Colon (tissue), 2 donors: ENCODE data around the gene NARF.
"Not testable (repeated sequence)": the region's sequence is repeated elsewhere in the genome, so short reads cannot be mapped to it uniquely, and the experiment has no call there.

Experiments used
- FAIRE-seq: peaks from 2 replicates; lab custom pipeline; 2012; peaks lifted over from hg19 to GRCh38; lab: Jason Lieb, UNC
- donor health status: control.
- donor health status: control.

NARF gene

GRCh38 chr17:82503094-82503727 lies 44.7 kb downstream of the NARF start:
- FAIRE-seq: no peak

- FAIRE-seq: no peak
These were observed 45.3 kb downstream of the NARF start for GRCh38 chr17:82503728-82504308.

DNA sequence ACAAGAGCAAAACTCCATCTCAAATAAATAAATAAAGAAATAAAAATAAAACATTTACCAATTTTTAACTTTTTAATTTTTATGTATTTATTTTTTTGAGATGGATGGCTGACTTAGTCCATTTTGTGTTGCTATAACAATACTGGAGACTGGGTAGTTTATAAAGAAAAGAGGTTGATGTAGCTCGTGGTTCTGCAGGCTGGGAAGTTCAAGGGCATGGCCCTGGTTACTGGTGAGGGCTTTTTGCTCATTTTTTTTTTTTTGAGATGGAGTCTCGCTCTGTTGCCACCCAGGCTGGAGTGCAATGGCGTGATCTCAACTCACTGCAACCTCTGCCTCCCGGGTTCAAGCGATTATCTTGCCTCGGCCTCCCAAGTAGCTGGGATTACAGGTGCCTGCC lies 46.8 kb downstream of the NARF start:
- no peak for FAIRE-seq

GRCh38 chr17:82506402-82506801 lies 47.9 kb downstream of the NARF start:
- FAIRE-seq: not testable (repeated sequence)

GRCh38 chr17:82507631-82508175 lies 49.2 kb downstream of the NARF start:
- FAIRE-seq: no peak

DNA sequence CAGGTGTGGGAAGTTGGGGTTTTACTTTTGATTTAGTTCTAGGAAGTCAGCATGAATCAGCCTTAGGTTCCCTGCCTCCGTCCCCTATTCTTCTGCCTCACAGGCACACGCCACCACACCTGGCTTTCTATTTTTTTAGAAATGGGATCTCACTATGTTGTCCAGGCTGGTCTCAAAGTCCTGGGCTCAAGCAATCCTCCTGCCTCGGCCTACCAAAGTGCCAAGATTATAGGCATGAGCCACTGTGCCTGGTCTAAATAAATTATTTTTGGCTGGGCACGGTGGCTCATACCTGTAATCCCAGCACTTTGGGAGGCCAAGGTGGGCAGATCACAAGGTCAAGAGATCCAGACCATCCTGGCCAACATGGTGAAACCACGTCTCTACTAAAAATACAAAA lies 53.1 kb downstream of the NARF start:
- FAIRE-seq: not testable (repeated sequence)

- not testable (repeated sequence) for FAIRE-seq
These were observed 55.3 kb downstream of the NARF start for GRCh38 chr17:82513864-82514263.

DNA sequence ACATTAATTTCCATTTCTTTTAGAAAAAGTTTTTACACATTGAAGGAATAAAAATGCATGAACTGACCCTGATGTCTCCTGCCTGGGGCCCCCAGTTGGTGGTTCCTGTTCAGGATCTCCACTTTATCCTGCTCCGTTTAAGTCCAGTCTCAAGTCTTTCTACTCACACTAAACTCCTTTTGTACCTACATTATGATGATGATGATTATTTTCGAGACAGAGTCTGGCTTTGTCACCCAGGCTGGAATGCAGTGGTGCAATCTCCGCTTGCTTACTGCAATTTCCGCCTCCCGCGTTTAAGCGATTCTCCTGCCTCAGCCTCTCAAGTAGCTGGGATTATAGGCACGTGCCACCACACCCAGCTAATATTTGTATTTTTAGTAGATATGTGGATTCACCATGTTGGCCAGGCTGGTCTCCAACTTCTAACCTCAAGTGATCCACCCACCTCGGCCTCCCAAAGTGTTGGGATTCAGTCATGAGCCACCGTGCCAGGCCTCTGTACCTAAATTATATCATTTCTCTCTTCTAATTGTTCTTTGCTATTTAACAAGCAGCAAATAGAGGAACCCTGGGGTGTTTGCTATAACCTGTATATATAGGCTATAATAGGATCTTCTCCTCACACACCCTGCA lies 58.8 kb downstream of the NARF start:
- no peak for FAIRE-seq

DNA sequence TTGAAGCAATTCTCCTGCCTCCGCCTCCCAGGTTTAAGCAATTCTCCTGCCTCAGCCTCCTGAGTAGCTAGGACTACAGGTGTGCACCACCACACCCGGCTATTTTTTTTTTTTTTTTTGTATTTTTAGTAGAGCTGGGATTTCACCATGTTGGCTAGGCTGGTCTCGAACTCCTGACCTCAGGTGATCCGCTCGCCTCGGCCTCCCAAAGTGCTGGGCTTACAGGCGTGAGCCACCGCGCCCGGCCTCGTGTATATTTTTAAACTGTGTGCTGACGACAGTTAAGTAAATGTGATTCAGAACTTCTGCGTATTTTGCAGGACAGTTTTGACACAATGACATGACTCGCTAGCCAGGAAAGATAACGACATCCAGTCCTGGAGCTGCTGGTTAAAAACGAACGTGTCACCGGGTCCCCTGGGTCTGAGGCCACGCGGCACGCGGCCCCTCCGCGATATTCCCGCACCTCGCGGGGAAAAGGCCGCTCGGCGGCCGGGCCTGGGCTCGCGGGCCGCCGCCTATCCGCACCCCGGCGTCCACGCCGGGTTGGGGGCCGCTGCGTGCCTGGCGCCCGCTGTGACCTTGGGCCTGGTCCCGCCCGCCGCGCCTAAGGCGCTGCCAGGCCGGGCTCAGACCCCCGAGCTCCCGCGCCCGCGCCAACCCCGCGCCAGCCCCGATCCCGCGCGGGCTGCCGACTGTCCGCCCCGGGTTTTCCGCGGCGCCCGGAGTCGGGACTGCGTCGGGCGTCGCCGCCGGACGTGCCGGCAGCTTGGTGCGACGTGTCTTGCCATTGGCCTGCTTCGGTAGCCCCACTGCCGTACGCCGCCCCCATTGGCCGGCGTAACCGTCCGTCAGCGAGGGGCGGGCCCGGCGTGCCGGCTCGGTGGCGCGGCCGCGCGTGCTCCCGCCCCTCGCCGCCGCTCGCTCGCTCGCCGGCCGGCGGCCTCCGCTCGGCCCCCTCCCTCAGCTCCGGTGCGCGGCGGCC lies 60.6 kb downstream of the NARF start, which contains the start of gene FOXK2:
FOXK2 (plus strand) TSS at position 907 of the 985 bp plus-strand sequence. CDS start 157 bp downstream, outside the sequence.
- no peak for FAIRE-seq

DNA sequence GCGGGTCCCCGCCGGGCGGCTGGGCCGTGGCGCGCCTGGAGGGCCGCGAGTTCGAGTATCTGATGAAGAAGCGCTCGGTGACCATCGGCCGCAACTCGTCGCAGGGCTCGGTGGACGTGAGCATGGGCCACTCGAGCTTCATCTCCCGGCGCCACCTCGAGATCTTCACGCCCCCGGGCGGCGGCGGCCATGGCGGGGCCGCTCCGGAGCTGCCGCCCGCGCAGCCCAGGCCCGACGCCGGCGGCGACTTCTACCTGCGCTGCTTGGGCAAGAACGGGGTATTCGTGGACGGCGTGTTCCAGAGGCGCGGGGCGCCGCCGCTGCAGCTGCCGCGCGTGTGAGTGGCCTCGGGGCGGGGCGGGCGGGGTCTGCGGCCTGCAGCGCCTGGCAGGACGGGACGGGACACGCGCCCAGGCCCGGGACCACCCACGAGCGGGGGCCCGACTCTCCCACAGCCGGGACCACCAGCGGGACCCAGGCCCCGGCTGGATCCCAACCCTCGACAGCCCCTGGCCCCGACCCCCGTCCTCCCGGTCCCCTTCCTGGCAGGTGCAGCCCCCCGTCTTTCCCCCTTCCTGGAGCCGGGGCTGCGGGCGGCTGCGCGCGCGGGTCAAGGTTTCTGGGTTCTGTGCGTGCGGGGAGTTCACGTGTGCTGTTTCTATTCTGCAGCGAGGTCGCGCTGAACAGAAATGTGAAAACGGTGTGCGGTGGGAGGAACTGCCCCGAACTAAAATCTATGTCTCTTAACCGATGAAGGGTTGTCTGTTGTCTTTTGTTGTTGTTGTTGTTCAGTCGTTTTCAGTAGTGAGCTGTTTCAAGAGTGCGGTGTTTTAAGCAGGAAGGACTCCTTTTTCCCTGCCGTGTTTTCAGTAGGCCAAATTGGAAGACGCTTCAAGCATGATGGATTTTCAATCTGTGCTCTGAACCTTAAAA lies 61.7 kb downstream of the NARF start:
- no peak for FAIRE-seq

DNA sequence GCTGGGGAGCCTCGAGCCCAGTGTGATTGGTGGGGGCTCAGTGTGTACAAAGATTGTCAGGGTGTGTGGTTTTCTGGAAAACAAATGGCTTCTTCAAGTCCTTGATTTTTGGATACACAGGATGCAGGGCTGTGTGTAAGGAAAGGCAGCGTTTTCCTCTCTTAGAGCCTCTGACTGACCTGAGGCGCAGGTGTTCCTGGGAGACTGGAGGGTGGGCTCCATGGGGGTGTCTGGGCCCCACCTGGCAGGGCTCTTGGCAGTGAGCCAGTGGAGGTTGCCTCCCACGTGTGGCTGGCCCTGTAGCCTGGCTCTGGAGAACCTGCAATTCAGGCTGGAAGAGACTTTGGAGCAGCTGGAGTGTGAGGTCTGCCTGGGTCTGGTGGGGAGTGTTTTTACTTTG lies 66.0 kb downstream of the NARF start:
- no peak for FAIRE-seq

DNA sequence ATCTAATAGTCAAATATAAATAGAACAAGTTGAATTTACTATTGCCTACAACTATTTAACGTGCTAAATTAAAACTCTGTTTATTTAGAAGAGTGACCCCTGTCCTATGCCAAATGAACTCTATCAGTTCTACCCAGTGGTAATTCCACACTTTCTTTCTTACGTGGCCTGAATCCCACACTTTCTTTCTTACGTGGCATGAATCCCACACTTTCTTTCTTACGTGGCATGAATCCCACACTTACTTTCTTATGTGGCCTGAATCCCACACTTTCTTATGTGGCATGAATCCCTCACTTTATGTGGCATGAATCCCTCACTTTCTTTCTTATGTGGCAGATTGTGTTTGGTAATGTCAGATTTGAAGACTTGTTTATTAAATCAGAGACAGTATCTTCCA lies 67.2 kb downstream of the NARF start:
- no peak for FAIRE-seq

DNA sequence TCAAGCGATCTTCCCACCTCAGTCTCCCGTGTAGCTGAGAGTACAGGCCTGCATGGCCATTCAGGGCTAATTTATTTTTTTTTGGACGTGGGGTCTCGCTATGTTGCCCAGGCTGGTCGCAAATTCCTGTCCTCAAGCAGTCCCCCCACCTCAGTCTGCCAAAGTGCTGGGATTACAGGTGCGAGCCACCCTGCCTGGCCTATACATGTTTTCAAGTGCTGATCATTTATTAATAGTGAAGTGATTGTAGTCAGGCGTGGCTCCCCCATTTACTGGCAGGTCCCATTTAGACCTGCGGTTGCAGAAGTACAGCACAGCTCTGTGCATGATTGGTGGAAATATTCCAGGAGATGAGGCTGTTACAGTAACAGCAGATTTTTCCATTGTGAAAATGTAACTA lies 69.4 kb downstream of the NARF start:
- no peak for FAIRE-seq

- no peak for FAIRE-seq
These were observed 70.1 kb downstream of the NARF start for GRCh38 chr17:82528484-82529265.

DNA sequence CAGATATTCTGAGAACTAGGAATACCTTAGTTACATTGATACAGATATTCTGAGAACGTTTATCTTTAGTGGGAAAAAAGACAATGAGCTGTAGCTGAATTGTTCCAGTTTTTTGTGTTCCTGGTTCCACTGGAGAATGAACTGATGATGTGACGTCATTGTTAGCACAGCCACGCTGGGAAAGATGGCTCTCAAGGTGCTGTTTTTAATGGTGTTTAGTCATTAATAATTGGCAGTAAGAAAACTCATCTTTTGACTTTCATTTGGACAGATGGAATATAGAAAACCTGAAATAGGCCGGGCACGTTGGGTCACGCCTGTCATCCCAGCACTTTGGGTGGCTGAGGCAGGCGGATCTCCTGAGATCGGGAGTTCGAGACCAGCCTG lies 71.4 kb downstream of the NARF start:
- no peak for FAIRE-seq

DNA sequence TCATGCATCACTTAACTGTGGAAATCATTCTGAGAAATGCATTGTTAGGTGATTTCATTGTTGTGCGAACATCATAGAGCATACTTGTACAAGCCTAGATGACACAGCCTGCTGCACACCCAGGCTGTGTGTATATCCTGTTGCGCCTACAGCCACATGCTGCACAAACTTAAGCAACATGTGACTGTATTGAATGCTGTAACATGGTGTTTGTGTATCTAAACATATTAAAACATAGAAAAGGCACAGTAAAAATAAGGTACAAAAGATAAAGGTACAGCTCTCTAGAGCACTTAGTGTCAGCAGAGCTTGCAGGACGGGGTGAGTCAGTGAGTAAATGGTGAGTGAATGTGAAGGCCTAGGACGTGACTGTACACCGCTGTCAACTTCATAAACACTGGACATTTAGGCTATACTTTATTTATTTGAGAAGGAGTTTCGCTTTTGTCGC lies 72.9 kb downstream of the NARF start:
- FAIRE-seq: no peak

- no peak for FAIRE-seq
These were observed 75.9 kb downstream of the NARF start for GRCh38 chr17:82534401-82534812.

GRCh38 chr17:82536512-82537201 lies 78.1 kb downstream of the NARF start:
- no peak for FAIRE-seq

GRCh38 chr17:82537228-82537627 lies 78.7 kb downstream of the NARF start:
- FAIRE-seq: not testable (repeated sequence)
